Ishikawa (cell line): ENCODE data around the gene ZNF433.

Experiments used
- EGR1 ChIP-seq: IDR thresholded peaks from 2 replicates; pipeline ENCODE4 v1.6.1; 2012
- EP300 ChIP-seq: IDR thresholded peaks from 2 replicates; pipeline ENCODE4 v1.6.1; 2012; ENCODE audit warnings: borderline replicate concordance
- NFIC ChIP-seq: IDR thresholded peaks from 2 replicates; pipeline ENCODE4 v1.6.1; 2012
- REST ChIP-seq: IDR thresholded peaks from 2 replicates; pipeline ENCODE4 v1.6.1; 2012; ENCODE audit warnings: low read depth, mild to moderate bottlenecking
- TAF1 ChIP-seq: IDR thresholded peaks from 2 replicates; pipeline ENCODE4 v1.6.1; 2012; ENCODE audit warnings: low read depth, mild to moderate bottlenecking
- TEAD4 ChIP-seq: IDR thresholded peaks from 2 replicates; pipeline ENCODE4 v1.6.1; 2012
- YY1 ChIP-seq: IDR thresholded peaks from 2 replicates; pipeline ENCODE4 v1.6.1; 2012; ENCODE audit warnings: low read depth

DNA sequence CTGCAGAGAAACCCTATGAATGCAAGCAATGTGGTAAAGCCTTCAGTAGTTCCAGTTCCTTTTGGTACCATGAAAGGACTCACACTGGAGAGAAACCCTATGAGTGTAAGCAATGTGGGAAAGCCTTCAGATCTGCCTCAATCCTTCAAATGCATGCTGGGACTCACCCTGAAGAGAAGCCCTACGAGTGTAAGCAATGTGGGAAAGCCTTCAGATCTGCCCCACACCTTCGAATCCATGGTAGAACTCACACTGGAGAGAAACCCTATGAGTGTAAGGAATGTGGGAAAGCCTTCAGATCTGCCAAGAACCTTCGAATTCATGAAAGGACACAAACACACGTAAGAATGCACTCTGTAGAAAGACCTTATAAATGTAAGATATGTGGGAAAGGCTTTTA is 56.0 kb downstream of the ZNF433 start:
- TF ChIP-seq TAF1, result no peak
- TF ChIP-seq NFIC, result no peak
- TF ChIP-seq REST, result no peak
- no peak for TF ChIP-seq YY1
- TF ChIP-seq TEAD4, result no peak
- no peak for TF ChIP-seq EP300
- TF ChIP-seq EGR1, result no peak
